Gastroesophageal sphincter (tissue), 3 donors: Measurements from ENCODE around the gene PNPO.

ENCODE experiments used
- EP300 ChIP-seq: sonication (generic); formaldehyde crosslinking; IDR thresholded peaks from one replicate; pipeline ENCODE4 v1.6.1; 2017; ENCODE audit warnings: antibody characterized with exemption, mild to moderate bottlenecking
- POLR2A ChIP-seq, 2 donors: fragments of 450-650 bp; IDR thresholded peaks; one replicate each; pipeline ENCODE4 v1.6.1; 2017; ENCODE audit warnings: antibody characterized with exemption in 2 of 2, mild to moderate bottlenecking in 2 of 2, moderate library complexity in 1 of 2
- POLR2AphosphoS5 ChIP-seq: sonication (generic); formaldehyde crosslinking; IDR thresholded peaks from one replicate; pipeline ENCODE4 v1.6.1; 2017; ENCODE audit warnings: antibody characterized with exemption
- TF ChIP-seq, protein P1 (sequence below), 4 experiments: fragments of 200-600 bp in 2 of 4; fragments of 450-650 bp in 2 of 4; sonication (generic) in 1 of 4; IDR thresholded peaks; one replicate each; pipeline ENCODE4 v1.5.1; 2017 to 2019; ENCODE audit warnings: antibody characterized with exemption in 4 of 4, mild to moderate bottlenecking in 2 of 4, moderate library complexity in 2 of 4

DNA sequence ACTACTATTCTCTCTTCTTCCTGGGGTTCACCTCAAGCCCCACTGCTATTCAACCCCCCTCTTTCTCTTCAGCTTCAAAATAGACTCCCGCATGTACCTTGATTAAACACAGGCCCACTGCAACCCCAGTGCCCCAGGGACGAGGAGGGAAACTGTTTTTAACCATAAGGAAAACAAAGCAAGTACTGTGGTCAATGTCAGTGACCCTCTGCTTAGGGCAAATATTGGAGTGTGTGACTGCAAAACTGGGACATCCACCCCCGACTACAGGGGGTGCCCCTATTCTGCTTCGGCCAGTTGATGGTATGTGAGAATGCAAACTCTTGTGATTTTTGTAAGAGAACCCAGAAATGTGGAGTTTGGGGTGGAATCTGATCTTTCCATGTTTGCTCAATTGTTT, 9.5 kb upstream of the PNPO start:
- TF ChIP-seq, protein P1, sequence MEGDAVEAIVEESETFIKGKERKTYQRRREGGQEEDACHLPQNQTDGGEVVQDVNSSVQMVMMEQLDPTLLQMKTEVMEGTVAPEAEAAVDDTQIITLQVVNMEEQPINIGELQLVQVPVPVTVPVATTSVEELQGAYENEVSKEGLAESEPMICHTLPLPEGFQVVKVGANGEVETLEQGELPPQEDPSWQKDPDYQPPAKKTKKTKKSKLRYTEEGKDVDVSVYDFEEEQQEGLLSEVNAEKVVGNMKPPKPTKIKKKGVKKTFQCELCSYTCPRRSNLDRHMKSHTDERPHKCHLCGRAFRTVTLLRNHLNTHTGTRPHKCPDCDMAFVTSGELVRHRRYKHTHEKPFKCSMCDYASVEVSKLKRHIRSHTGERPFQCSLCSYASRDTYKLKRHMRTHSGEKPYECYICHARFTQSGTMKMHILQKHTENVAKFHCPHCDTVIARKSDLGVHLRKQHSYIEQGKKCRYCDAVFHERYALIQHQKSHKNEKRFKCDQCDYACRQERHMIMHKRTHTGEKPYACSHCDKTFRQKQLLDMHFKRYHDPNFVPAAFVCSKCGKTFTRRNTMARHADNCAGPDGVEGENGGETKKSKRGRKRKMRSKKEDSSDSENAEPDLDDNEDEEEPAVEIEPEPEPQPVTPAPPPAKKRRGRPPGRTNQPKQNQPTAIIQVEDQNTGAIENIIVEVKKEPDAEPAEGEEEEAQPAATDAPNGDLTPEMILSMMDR (IDR thresholded peaks at IDR 0.05): no peak
- TF ChIP-seq POLR2A (IDR thresholded peaks at IDR 0.05) (no peak), POLR2AphosphoS5 (no peak), EP300 (no peak)
